Upper lobe of left lung (tissue), 6 donors: ENCODE measurements around the gene ST3GAL3. TPM values are rescaled to one million over a fixed set of nuclear protein-coding genes. Genes with fewer than 3 reads are reported as not detected.
A peak's percentile ranks its signal among the peaks of the same experiment; 100 is the strongest.

ENCODE experiments used
- ATAC-seq, 2 donors: fragments of 200-7000 bp; cut with Tn5 transposase; one replicate each; pipeline ENCODE4 v1.9.1; 2022; ENCODE audit warnings: mild to moderate bottlenecking in 2 of 2, moderate library complexity in 2 of 2; ENCODE audit not compliant: low FRiP score in 2 of 2
- DNase-seq, 2 donors: peaks; one replicate each; pipeline ENCODE4 v3.0.0-alpha.2; 2019 to 2020
- H3K27ac ChIP-seq, 4 donors: fragments of 200-600 bp; sonication (generic); one replicate each; pipeline ENCODE4 v1.5.1; 2016 to 2019
- H3K27me3 ChIP-seq, 4 donors: fragments of 200-600 bp; sonication (generic); one replicate each; pipeline ENCODE4 v1.5.1; 2017 to 2019
- H3K36me3 ChIP-seq, 4 donors: fragments of 200-600 bp; sonication (generic); one replicate each; pipeline ENCODE4 v1.5.1; 2016 to 2019
- H3K4me1 ChIP-seq, 4 donors: fragments of 200-600 bp; sonication (generic); one replicate each; pipeline ENCODE4 v1.5.1; 2018 to 2019
- H3K4me3 ChIP-seq, 4 donors: fragments of 200-600 bp; sonication (generic); one replicate each; pipeline ENCODE4 v1.5.1; 2017 to 2019; ENCODE audit warnings: mild to moderate bottlenecking in 2 of 4, moderate library complexity in 1 of 4
- H3K9me3 ChIP-seq, 4 donors: fragments of 200-600 bp; sonication (generic); one replicate each; pipeline ENCODE4 v1.5.1; 2018 to 2019
- CTCF ChIP-seq, 6 experiments: fragments of 450-650 bp in 4 of 6; fragments of 200-600 bp in 2 of 6; sonication (generic) in 2 of 6; IDR thresholded peaks; one replicate each; pipeline ENCODE4 v1.5.1; 2016 to 2019; ENCODE audit warnings: antibody characterized with exemption in 6 of 6
- EP300 ChIP-seq, 4 donors: sonication (generic); formaldehyde crosslinking; IDR thresholded peaks; one replicate each; pipeline ENCODE4 v1.5.1; 2017; ENCODE audit warnings: antibody characterized with exemption in 4 of 4, control low read depth in 2 of 4
- POLR2A ChIP-seq, 4 donors: fragments of 450-650 bp; IDR thresholded peaks; one replicate each; pipeline ENCODE4 v1.5.1; 2016 to 2017; ENCODE audit warnings: antibody characterized with exemption in 4 of 4, mild to moderate bottlenecking in 2 of 4
- POLR2AphosphoS5 ChIP-seq, 2 donors: sonication (generic); formaldehyde crosslinking; IDR thresholded peaks; one replicate each; pipeline ENCODE4 v1.5.1; 2017; ENCODE audit warnings: antibody characterized with exemption in 2 of 2
- WGBS, 2 donors: methylation state at CpG; one replicate each; pipeline ENCODE4 v1.1.5; 2017 to 2018; 5-methylcytosine and 5-hydroxymethylcytosine counted together
- total RNA-seq, 6 donors: library from RNA; depleted of rRNA in 4 of 6; stranded (reverse); fragments of >200 nt in 4 of 6; gene quantifications; one replicate each; pipeline versions ENCODE4 v1.1.0 to v1.2.1, GENCODE V29; 2016 to 2021
- donor health status: DM: no; HTN: no; CAD: no; lungs with moderate emphysema.
- donor health status: DM: no; HTN: yes; CAD: no; lungs with severe emphysema.

ST3GAL3 gene
- total RNA-seq, 6 donors from 2014 or later: 14.4 to 46.1 (median 19.2) TPM

- TF ChIP-seq POLR2A (IDR thresholded peaks at IDR 0.05) (no peak), POLR2AphosphoS5 (IDR thresholded peaks at IDR 0.05) (no peak), CTCF (IDR thresholded peaks at IDR 0.05) (no peak), EP300 (IDR thresholded peaks at IDR 0.05) (no peak)
- H3K27ac ChIP-seq: no peak overlapping the region
- H3K27me3 ChIP-seq: no peaks in the 10 kb centered on the region
- H3K4me1 ChIP-seq: peaks cover 0 to 10% (median 0%) of the 10 kb centered on the region in 4 donors
- H3K36me3 ChIP-seq: peaks cover 80 to 100% (median 96%) of the 10 kb centered on the region in 4 donors
- ATAC-seq (no peak), DNase-seq (no peak)
- no peaks in the 10 kb centered on the region for H3K9me3 ChIP-seq
- 93 to 94% methylated on average over 2 of the region's 2 CpGs for WGBS, 2 donors
- no peak overlapping the region for H3K4me3 ChIP-seq
Measured at GRCh38 chr1:43688109-43688387, 19.3 kb upstream of the ST3GAL3 start.

- DNase-seq (no peak), ATAC-seq (peak in 1 of 2 donors; percentile 50)
- H3K27me3 ChIP-seq: no peaks in the 10 kb centered on the region
- no peak overlapping the region for H3K27ac ChIP-seq
- peaks cover 0 to 10% (median 0%) of the 10 kb centered on the region in 4 donors for H3K4me1 ChIP-seq
- TF ChIP-seq EP300 (IDR thresholded peaks at IDR 0.05) (no peak), CTCF (IDR thresholded peaks at IDR 0.05) (no peak), POLR2A (IDR thresholded peaks at IDR 0.05) (no peak), POLR2AphosphoS5 (IDR thresholded peaks at IDR 0.05) (no peak)
- H3K36me3 ChIP-seq: peaks cover 79 to 100% (median 96%) of the 10 kb centered on the region in 4 donors
- WGBS, 2 donors: 76 to 79% methylated on average over 1 to 2 of the region's 2 CpGs
- no peak overlapping the region for H3K4me3 ChIP-seq
- no peaks in the 10 kb centered on the region for H3K9me3 ChIP-seq
Measured at GRCh38 chr1:43688594-43689000, 18.7 kb upstream of the ST3GAL3 start.

GRCh38 chr1:43689289-43689688, 18.0 kb upstream of the ST3GAL3 start:
- no peak for ATAC-seq
- Histone ChIP-seq H3K36me3 (peaks cover 79 to 100% (median 96%) of the 10 kb centered on the region in 4 donors), H3K4me1 (peaks cover 0 to 10% (median 0%) of the 10 kb centered on the region in 4 donors), H3K9me3 (no peaks in the 10 kb centered on the region), H3K27me3 (no peaks in the 10 kb centered on the region), H3K27ac (no peak overlapping the region), H3K4me3 (no peak overlapping the region)
- TF ChIP-seq EP300 (IDR thresholded peaks at IDR 0.05): no peak
- TF ChIP-seq POLR2A (IDR thresholded peaks at IDR 0.05): no peak
- no peak for TF ChIP-seq CTCF (IDR thresholded peaks at IDR 0.05)
- TF ChIP-seq POLR2AphosphoS5 (IDR thresholded peaks at IDR 0.05): no peak
- DNase-seq: no peak
- 92 to 95% methylated on average over 2 of the region's 2 CpGs for WGBS, 2 donors

GRCh38 chr1:43691871-43692815, 15.2 kb upstream of the ST3GAL3 start:
- 86 to 90% methylated on average over 8 to 10 of the region's 10 CpGs for WGBS, 2 donors
- TF ChIP-seq EP300 (IDR thresholded peaks at IDR 0.05): no peak
- no peak for TF ChIP-seq POLR2AphosphoS5 (IDR thresholded peaks at IDR 0.05)
- no peak for TF ChIP-seq CTCF (IDR thresholded peaks at IDR 0.05)
- TF ChIP-seq POLR2A (IDR thresholded peaks at IDR 0.05): no peak
- no peak overlapping the region for H3K27ac ChIP-seq
- no peaks in the 10 kb centered on the region for H3K9me3 ChIP-seq
- no peak for DNase-seq
- H3K36me3 ChIP-seq: peaks cover 91 to 100% (median 100%) of the 10 kb centered on the region in 4 donors
- peaks cover 0 to 10% (median 0%) of the 10 kb centered on the region in 4 donors for H3K4me1 ChIP-seq
- no peaks in the 10 kb centered on the region for H3K27me3 ChIP-seq
- no peak for ATAC-seq
- no peak overlapping the region for H3K4me3 ChIP-seq
